Activated CD4-positive, alpha-beta memory T cell treated with anti-CD3 and anti-CD28 coated beads for 36 hours (primary cell): ENCODE results near the gene ZNF593. TPM values are rescaled to one million over a fixed set of nuclear protein-coding genes. Genes with fewer than 3 reads are reported as not detected.

Experiments used
- total RNA-seq, 2 experiments: library from RNA; stranded (reverse); gene quantifications; one replicate each; pipeline ENCODE4 v1.2.3, GENCODE V29; 2021

Gene ZNF593
- total RNA-seq, 2 experiments from 2014 or later = 37.4 to 38.0 TPM

Other genes with a start within 250 kb of the ZNF593 start
- gene PAFAH2, start 171.8 kb upstream of the ZNF593 start, total RNA-seq = 1 to 10 TPM; 5.9 to 7.3 TPM
- not detected for gene EXTL1, start 148.1 kb upstream of the ZNF593 start, total RNA-seq
- not detected for gene SLC30A2, start 123.8 kb upstream of the ZNF593 start, total RNA-seq
- under 1 TPM; 0.17 to 0.19 TPM for gene TRIM63, start 102.3 kb upstream of the ZNF593 start, total RNA-seq
- 10 to 100 TPM; 14.9 to 15.2 TPM for gene PDIK1L, start 58.1 kb upstream of the ZNF593 start, total RNA-seq
- not detected for gene FAM110D, start 10.8 kb upstream of the ZNF593 start, total RNA-seq
- not detected for gene C1orf232, start 945 bp upstream of the ZNF593 start, total RNA-seq
- not detected for gene ZNF593OS, start 1.9 kb downstream of the ZNF593 start, total RNA-seq
- gene CNKSR1, start 7.6 kb downstream of the ZNF593 start, total RNA-seq = 1 to 10 TPM; 1.3 to 1.5 TPM
- gene CATSPER4, start 20.7 kb downstream of the ZNF593 start, total RNA-seq = not detected
- 10 to 100 TPM; 30.3 to 32.6 TPM for gene CEP85, start 64.3 kb downstream of the ZNF593 start, total RNA-seq
- 100 to 1,000 TPM; 305 to 320 TPM for gene SH3BGRL3, start 110.2 kb downstream of the ZNF593 start, total RNA-seq
- 10 to 100 TPM; 24.5 to 26.1 TPM for gene UBXN11, start 136.7 kb downstream of the ZNF593 start, total RNA-seq
- 100 to 1,000 TPM; 261 to 291 TPM for gene CD52, start 148.1 kb downstream of the ZNF593 start, total RNA-seq
- 1 to 10 TPM; 1.3 to 1.6 TPM for gene CRYBG2, start 184.2 kb downstream of the ZNF593 start, total RNA-seq
- gene ZNF683, start 202.8 kb downstream of the ZNF593 start, total RNA-seq = not detected
- gene LIN28A, start 240.9 kb downstream of the ZNF593 start, total RNA-seq = not detected